A549 (cell line): ENCODE measurements around the gene PAPPA.

Experiments
- CEBPB ChIP-seq, 2 experiments: fragments of >200 bp in 1 of 2; sonication (Bioruptor Twin) in 1 of 2; formaldehyde crosslinking in 1 of 2; IDR thresholded peaks; 2 replicates each; pipeline ENCODE4 v1.6.1; 2012 to 2016
- CHD2 ChIP-seq: fragments of 150-350 bp; IDR thresholded peaks from 2 replicates; pipeline ENCODE4 v1.6.1; 2014; ENCODE audit warnings: low read length; ENCODE audit not compliant: partially characterized antibody
- RAD21 ChIP-seq, 2 experiments: fragments of >200 bp in 1 of 2; sonication (Bioruptor Twin) in 1 of 2; formaldehyde crosslinking in 1 of 2; IDR thresholded peaks in 1 of 2; conservative IDR thresholded peaks in 1 of 2; 2 replicates in 1 of 2; 3 replicates in 1 of 2; pipeline ENCODE4 v1.6.1; 2012 to 2018; ENCODE audit warnings: inconsistent platforms in 1 of 2

DNA sequence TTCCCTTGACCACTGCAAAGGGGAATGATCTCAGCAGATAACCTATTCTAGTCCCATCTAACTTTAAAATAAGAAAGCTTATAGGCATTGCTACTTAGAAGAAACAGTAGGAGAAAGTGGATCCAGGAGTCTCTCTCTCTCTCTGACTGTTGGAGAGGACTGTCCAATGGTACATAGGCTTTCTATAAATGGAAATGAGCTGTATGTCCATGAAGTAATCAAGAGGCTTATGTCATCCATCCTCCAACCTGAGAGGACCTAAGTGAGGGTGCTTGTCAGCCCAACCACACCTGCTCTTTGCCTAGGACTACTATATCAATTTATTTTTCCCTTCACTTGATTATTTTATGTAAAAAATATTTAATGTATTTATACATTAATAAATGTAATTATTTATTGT, 172.3 kb downstream of the PAPPA start:
- TF ChIP-seq CHD2 (no peak), RAD21 (conservative IDR thresholded peaks at IDR 0.05 in 1 of 2, IDR thresholded peaks at IDR 0.05 in 1 of 2) (no peak), CEBPB (IDR thresholded peaks at IDR 0.05) (no peak)
